ENCODE results near the gene KCNA10.
A peak's percentile ranks its signal among the peaks of the same experiment; 100 is the strongest.

KCNA10 gene

DNA sequence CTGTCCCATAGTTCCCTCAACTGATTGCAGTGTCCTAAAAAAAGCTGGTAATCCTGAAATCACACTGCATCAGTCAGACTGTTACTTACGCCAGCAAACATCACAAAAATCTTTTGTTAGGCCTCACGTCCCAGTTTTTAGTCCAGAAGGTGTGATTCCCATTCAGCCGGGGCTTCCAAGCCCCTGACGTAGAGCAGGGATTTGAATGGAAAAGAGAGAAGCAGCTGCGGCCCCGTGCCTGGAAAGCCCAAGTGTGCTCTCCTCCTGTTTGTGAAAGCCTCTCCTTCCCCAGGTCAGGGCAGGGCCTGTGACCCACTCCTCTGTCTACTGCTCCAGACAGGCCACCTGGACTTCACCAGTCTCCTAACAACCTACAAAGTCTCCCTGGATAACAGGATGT, 20.7 kb downstream of the KCNA10 start:
- DNase-seq (ENCODE audit: low spot score): no peak

GRCh38 chr1:110495926-110496600, 22.9 kb downstream of the KCNA10 start:
- peak; percentile 83 for DNase-seq (ENCODE audit: low spot score)

DNA sequence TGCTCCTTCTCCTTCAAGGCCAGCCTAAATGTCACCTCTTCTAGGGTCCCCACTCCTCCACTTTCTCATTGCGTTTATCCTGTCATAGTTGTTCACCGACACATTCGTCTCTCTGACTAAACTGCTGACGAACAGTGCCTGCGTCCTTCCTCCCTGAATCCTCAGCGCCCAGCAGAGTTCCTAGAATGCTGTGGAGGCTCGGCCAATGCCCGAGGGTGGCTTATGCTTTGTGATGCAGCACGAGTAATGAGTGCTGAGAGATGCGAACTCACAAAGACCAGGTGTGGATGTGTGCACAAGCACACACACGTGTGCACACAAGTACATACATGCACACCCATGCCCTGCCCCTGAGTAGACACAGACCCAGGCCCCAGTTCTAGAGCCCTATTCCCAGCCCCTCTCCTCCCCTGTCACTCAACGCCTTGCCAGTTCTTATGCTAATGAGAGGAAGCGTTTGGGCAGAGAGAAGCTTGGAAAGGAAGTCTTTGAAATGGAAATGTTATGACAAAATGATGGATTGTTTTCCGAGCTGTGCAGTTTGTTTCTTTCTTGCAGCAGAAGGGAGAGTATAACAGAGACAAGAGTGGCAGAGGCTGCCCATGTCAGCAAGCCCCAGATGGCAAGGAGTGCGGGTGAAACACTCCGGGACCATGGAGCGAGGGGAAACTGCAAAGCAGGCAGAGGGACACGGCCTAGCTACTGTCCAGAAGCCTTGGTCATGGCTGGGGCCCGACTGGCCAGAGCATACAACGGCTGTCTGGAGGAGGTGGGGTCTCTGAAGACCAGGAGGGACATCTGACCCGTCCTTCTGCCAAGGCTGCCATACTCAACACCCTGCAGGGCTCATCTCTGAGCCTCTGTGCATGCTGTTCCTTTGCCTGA, 24.2 kb downstream of the KCNA10 start:
- DNase-seq (ENCODE audit: low spot score): no peak

GRCh38 chr1:110494036-110494435, 24.9 kb downstream of the KCNA10 start:
- no peak for DNase-seq (ENCODE audit: low spot score)

DNA sequence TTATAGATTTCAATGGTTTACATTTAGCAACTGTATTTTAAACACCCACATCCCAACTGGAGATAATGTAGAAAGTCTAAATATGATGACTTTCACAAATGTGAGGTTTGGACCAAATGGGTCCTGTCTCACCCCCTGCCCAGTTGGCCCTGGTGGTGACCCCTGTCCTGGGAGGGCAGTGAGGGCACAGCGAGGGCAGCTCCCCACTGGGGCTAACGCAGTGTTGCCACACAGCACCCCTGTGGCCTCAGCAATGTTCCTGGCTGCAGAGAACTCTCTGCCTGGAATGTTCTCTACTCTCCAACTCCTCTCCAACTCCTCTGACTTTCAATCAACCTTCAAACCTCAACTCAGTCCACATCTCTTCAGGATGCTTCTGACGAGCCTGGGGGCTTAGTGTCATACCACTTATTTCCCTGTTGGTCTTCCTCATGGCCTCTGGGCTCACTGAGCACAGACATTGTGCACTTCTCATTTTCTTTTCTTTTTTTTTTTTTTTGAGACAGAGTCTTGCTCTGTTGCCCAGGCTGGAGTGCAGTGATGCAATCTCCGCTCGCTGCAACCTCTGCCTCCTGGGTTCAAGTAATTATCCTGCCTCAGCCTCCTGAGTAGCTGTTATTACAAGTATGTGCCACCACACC, 25.8 kb downstream of the KCNA10 start:
- DNase-seq (ENCODE audit: low spot score): no peak

GRCh38 chr1:110492573-110492972, 26.4 kb downstream of the KCNA10 start:
- DNase-seq (ENCODE audit: low spot score): no peak

GRCh38 chr1:110490791-110491451, 28.1 kb downstream of the KCNA10 start:
- DNase-seq (ENCODE audit: low spot score): no peak

- no peak for DNase-seq (ENCODE audit: low spot score)
These were observed 28.9 kb downstream of the KCNA10 start for GRCh38 chr1:110489973-110490542.

DNA sequence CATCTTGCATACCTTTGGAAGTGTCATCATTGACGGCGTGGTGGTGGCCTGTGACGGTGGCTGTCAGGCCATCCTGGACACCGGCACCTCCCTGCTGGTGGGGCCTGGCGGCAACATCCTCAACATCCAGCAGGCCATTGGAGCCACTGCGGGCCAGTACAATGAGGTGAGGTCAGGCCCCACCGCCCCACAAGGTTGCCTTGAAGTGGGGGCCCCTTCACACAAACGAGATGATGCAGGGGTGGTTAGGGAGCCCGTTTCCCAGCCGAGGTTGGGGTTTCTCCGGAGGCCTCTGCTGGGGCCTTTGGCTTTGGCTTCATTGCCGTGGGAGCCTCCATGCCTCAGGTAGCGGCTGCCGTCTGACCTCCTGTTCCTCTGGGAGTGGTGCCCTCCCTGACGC, 29.6 kb downstream of the KCNA10 start:
- no peak for DNase-seq (ENCODE audit: low spot score)

- no peak for DNase-seq (ENCODE audit: low spot score)
These were observed 30.1 kb downstream of the KCNA10 start for GRCh38 chr1:110488867-110489266.

GRCh38 chr1:110488161-110488560, 30.8 kb downstream of the KCNA10 start:
- no peak for DNase-seq (ENCODE audit: low spot score)

DNA sequence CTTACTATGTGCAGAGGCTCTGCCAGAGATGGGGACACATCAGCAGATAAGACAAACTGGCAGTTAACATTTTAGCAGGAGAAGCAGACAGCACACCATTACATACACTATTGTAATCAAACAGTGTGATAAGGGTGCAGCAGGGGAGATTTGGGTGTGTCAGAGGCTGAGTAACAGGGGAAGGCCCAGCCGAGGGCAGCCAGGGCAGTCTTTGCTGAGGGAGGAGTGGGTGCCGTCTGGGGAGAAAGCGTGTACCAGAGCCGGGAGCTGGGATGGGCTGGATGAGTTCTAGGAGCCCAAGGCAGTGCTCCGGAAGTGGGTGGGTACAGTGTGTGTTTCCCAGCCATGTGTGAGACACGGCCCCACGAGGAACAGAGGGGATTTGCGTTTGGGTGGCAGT, 31.2 kb downstream of the KCNA10 start:
- no peak for DNase-seq (ENCODE audit: low spot score)

DNA sequence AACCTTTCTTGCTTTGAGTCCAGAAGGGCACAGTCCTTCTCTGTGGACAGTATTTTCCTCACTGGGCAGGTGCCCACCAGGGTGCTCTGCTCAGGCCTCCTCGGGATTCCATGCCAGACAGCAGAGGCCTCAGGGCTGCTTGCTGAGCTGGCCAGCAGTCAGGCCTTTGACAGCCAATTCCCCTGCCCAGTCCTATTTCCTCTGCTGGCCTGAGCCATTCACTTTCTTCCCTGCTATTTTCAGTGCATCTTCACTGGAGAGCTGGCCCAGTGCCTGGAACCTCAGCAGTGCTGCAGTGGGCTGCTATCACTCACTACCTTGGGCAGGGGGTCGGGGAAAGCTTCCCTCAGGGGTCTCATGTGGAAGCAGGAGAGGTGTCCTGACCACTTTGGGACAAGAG, 33.2 kb downstream of the KCNA10 start:
- DNase-seq (ENCODE audit: low spot score): no peak

DNA sequence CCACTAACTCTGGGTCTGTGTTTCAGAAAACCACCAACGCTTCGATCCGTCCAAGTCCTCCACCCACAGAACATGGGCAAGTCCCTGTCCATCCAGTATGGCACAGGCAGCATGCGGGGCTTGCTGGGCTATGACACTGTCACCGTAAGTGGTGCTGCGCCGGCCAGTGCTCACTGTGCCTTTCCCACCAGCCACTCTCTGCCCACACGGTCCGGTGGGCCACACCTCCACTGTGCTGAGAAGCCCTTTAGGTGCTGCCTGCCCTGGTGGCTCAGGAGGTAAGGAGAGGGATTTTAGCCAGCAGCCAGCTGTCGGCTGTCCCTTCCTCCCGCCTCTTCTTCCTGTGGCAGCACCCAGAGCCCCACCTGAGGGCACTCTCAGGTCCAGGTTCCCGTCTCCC, 34.2 kb downstream of the KCNA10 start:
- DNase-seq (ENCODE audit: low spot score): no peak

DNA sequence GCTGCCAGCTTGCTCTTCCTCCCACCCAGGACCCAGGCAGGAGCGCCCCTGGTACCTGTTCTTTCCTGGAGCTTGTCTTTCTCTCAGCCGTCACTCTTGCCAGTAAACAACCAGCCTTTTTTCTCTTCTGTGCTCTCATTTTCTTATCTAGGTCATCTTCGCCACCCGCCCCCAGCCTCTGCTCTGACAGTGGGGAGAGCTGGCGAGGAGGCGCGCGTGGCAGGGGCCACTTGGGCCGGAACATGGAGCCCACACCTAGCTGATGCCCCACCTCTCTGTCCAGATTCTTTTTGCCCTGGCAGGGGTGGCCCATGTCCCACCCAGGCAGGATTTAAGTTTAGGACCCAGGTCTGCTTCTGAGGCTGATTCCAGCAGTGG, 35.7 kb downstream of the KCNA10 start:
- DNase-seq (ENCODE audit: low spot score): no peak

- no peak for DNase-seq (ENCODE audit: low spot score)
These were observed 36.2 kb downstream of the KCNA10 start for GRCh38 chr1:110482662-110483307.

DNA sequence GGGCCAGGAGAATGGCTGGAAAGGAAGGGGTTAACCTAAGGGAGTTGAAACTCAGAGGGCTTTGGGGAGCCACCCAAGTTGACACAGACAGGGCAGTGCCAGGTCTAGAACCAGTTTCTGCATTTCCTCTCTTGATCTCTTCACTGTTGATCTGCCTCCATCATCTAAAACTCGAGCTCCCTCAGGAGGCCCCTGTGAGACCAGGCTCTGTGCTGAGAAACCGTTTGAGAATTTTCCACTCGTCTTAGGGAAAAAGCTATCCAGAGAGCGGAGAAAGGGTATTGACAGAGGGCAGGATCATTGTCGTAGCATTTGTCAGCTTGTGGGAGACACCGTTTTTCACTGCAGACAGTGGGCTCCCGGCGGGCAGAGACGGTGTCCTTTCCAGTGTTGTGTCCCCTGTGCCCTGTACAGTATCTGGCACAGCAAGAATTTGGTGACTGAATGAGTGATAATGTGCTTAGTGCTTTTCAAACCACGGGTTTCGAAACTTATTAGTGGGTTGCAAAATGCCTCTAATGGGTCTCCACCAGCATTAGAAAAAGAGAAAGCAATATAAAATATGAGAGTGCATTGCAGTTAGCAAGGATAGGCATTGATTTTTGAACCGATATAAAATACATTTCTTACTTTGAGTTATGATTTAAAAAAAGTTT, 36.9 kb downstream of the KCNA10 start:
- no peak for DNase-seq (ENCODE audit: low spot score)

DNA sequence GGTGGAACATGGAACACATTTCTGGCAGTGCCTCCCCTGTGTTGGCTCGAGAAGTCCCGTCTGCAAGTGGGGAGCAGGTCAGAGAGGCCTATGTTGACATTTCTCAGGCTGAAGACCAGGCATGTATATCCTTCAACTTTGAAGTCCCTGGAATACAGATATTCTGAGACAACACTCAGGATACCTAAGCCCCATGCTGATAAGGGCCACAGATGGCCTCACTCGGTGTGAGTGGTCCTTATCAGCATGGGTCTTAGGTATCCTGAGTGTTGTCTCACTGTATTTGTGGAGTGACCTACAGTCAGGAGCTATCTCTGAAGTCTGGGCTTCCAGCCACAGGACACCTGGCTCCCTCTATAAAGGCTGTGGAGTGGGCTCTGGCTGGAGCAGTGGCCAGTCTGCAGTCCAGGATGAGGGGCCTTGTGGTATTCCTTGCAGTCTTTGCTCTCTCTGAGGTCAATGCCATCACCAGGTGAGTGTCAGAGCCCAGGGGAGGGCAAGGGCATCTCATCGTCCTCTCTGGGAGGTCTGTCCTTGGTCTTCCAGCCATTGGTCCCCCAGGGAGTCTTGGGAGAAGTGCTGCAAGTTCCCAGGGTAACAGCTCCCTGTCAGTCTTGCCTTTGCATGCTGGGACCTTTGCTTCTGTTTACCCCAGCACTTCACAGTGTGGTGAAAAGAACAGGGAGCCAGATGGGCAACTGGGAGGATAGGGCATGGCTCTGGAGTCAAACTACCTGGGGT, 38.4 kb downstream of the KCNA10 start:
- DNase-seq (ENCODE audit: low spot score): no peak

DNA sequence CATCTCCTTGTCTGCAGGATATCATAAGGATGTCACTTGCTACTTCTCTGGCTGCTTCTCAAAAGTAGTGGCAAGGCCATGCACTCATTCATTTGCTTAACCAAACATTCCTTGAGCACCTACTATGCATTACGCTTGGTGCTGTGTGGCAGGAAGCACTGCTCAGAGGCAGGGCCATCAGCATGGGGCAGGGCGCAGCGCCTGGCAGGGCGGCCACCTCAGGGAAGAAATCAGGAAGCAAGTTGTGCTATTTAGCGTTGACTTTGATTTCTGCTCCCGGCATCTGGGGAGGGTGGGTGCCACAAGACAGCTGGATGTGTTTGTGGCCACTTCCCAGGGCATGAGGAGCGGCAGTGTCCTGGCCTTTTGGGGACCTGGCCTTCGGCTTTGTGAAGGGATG, 40.1 kb downstream of the KCNA10 start:
- DNase-seq (ENCODE audit: low spot score): no peak

- DNase-seq (ENCODE audit: low spot score): no peak
These were observed 40.9 kb downstream of the KCNA10 start for GRCh38 chr1:110477967-110478640.
